GM21786 (cell line): Measurements from ENCODE around the gene STS.

Experiments used
- ATAC-seq: cut with Tn5 transposase; IDR thresholded peaks from one replicate; pipeline ENCODE4 v1.9.1; 2021; ENCODE audit not compliant: unreplicated experiment

STS gene

GRCh38 chrX:7134981-7135380 lies 12.5 kb upstream of the STS start:
- no peak for ATAC-seq

- ATAC-seq, result no peak
These were observed 8.1 kb upstream of the STS start for GRCh38 chrX:7139202-7140081.

GRCh38 chrX:7143076-7143475 lies 4.4 kb upstream of the STS start:
- no peak for ATAC-seq

GRCh38 chrX:7143941-7144525 lies 3.5 kb upstream of the STS start:
- no peak for ATAC-seq

GRCh38 chrX:7145454-7145853 lies 2.1 kb upstream of the STS start:
- ATAC-seq, result no peak

- no peak for ATAC-seq
These were observed 1.4 kb upstream of the STS start for GRCh38 chrX:7146020-7146702.

- ATAC-seq, result peak; percentile 10
These were observed 654 bp upstream of the STS start for GRCh38 chrX:7146703-7147412.

GRCh38 chrX:7147978-7148854 lies 704 bp downstream of the STS start, which contains the start of gene PUDP:
Gene PUDP (minus strand): TSS chrX:7148153. CDS start chrX:7148113, 40 bp downstream.
- peak; percentile 80 for ATAC-seq

- no peak for ATAC-seq
These were observed 1.9 kb downstream of the STS start for GRCh38 chrX:7149411-7149810.

GRCh38 chrX:7153231-7153630 lies 5.7 kb downstream of the STS start:
- no peak for ATAC-seq

- no peak for ATAC-seq
These were observed 6.6 kb downstream of the STS start for GRCh38 chrX:7154041-7154597.

GRCh38 chrX:7155163-7155562 lies 7.7 kb downstream of the STS start:
- ATAC-seq, result no peak

GRCh38 chrX:7156879-7157278 lies 9.4 kb downstream of the STS start:
- ATAC-seq, result no peak

- no peak for ATAC-seq
These were observed 11.0 kb downstream of the STS start for GRCh38 chrX:7158468-7158990.

GRCh38 chrX:7159149-7159861 lies 11.8 kb downstream of the STS start:
- no peak for ATAC-seq

GRCh38 chrX:7163146-7163677 lies 15.7 kb downstream of the STS start:
- no peak for ATAC-seq

- no peak for ATAC-seq
These were observed 16.7 kb downstream of the STS start for GRCh38 chrX:7164174-7164573.

GRCh38 chrX:7168371-7168770 lies 20.9 kb downstream of the STS start:
- no peak for ATAC-seq

GRCh38 chrX:7169627-7170026 lies 22.1 kb downstream of the STS start:
- no peak for ATAC-seq
